ENCODE data around the gene ACSL5.
A peak's percentile ranks its signal among the peaks of the same experiment; 100 is the strongest.
"Not testable (repeated sequence)": the region's sequence is repeated elsewhere in the genome, so short reads cannot be mapped to it uniquely, and the experiment has no call there.

ACSL5 gene

GRCh38 chr10:112351146-112351545, 22.8 kb upstream of the ACSL5 start:
- no peak for DNase-seq (ENCODE audit: low spot score)

GRCh38 chr10:112352044-112352443, 21.9 kb upstream of the ACSL5 start:
- DNase-seq (ENCODE audit: low spot score), result no peak

- DNase-seq (ENCODE audit: low spot score), result no peak
These were observed 20.9 kb upstream of the ACSL5 start for GRCh38 chr10:112353046-112353445.

GRCh38 chr10:112356686-112357085, 17.2 kb upstream of the ACSL5 start:
- no peak for DNase-seq (ENCODE audit: low spot score)

GRCh38 chr10:112359606-112360307, 14.2 kb upstream of the ACSL5 start:
- DNase-seq (ENCODE audit: low spot score), result no peak

- DNase-seq (ENCODE audit: low spot score), result no peak
These were observed 13.3 kb upstream of the ACSL5 start for GRCh38 chr10:112360308-112361270.

- peak; percentile 36 for DNase-seq (ENCODE audit: low spot score)
These were observed 11.8 kb upstream of the ACSL5 start for GRCh38 chr10:112361951-112362751.

GRCh38 chr10:112362833-112363232, 11.1 kb upstream of the ACSL5 start:
- DNase-seq (ENCODE audit: low spot score), result no peak

GRCh38 chr10:112363696-112364688, 9.9 kb upstream of the ACSL5 start:
- no peak for DNase-seq (ENCODE audit: low spot score)

GRCh38 chr10:112365014-112365432, 8.9 kb upstream of the ACSL5 start:
- no peak for DNase-seq (ENCODE audit: low spot score)

- DNase-seq (ENCODE audit: low spot score), result no peak
These were observed 8.5 kb upstream of the ACSL5 start for GRCh38 chr10:112365451-112365850.

GRCh38 chr10:112366992-112367391, 6.9 kb upstream of the ACSL5 start:
- DNase-seq (ENCODE audit: low spot score), result no peak

- no peak for DNase-seq (ENCODE audit: low spot score)
These were observed 6.4 kb upstream of the ACSL5 start for GRCh38 chr10:112367516-112367915.

GRCh38 chr10:112369495-112370423, 4.2 kb upstream of the ACSL5 start:
- no peak for DNase-seq (ENCODE audit: low spot score)

- DNase-seq (ENCODE audit: low spot score), result no peak
These were observed 3.5 kb upstream of the ACSL5 start for GRCh38 chr10:112370424-112370819.

GRCh38 chr10:112371326-112371725, 2.6 kb upstream of the ACSL5 start:
- not testable (repeated sequence) for DNase-seq (ENCODE audit: low spot score)

- not testable (repeated sequence) for DNase-seq (ENCODE audit: low spot score)
These were observed 1.6 kb upstream of the ACSL5 start for GRCh38 chr10:112372182-112372810.

- DNase-seq (ENCODE audit: low spot score), result no peak
These were observed 1.0 kb downstream of the ACSL5 start for GRCh38 chr10:112374724-112375541.
